Endometrium (tissue), 2 donors: ENCODE results near the gene MRGPRD.
"Not testable (repeated sequence)": the region's sequence is repeated elsewhere in the genome, so short reads cannot be mapped to it uniquely, and the experiment has no call there.

Experiments used
- FAIRE-seq: peaks from 2 replicates; lab custom pipeline; 2012; peaks lifted over from hg19 to GRCh38; lab: Jason Lieb, UNC
- donor health status: control.
- donor health status: control.

The MRGPRD gene

GRCh38 chr11:68993546-68993945 is 12.8 kb upstream of the MRGPRD start:
- FAIRE-seq = no peak

GRCh38 chr11:68992743-68993255 is 12.0 kb upstream of the MRGPRD start:
- FAIRE-seq = no peak

- no peak for FAIRE-seq
Measured at GRCh38 chr11:68990995-68991780, 10.4 kb upstream of the MRGPRD start.

- no peak for FAIRE-seq
Measured at GRCh38 chr11:68989936-68990606, 9.3 kb upstream of the MRGPRD start.

- no peak for FAIRE-seq
Measured at GRCh38 chr11:68988491-68988890, 7.7 kb upstream of the MRGPRD start.

- no peak for FAIRE-seq
Measured at GRCh38 chr11:68987211-68987610, 6.4 kb upstream of the MRGPRD start.

GRCh38 chr11:68983801-68984200 is 3.0 kb upstream of the MRGPRD start:
- no peak for FAIRE-seq

- no peak for FAIRE-seq
Measured at GRCh38 chr11:68982134-68982533, 1.3 kb upstream of the MRGPRD start.

GRCh38 chr11:68979931-68980775 is 633 bp downstream of the MRGPRD start:
- no peak for FAIRE-seq

- no peak for FAIRE-seq
Measured at GRCh38 chr11:68978931-68979594, 1.7 kb downstream of the MRGPRD start.

GRCh38 chr11:68978626-68978930 is 2.2 kb downstream of the MRGPRD start:
- no peak for FAIRE-seq

GRCh38 chr11:68977781-68978625 is 2.8 kb downstream of the MRGPRD start:
- FAIRE-seq = no peak

- no peak for FAIRE-seq
Measured at GRCh38 chr11:68976563-68976962, 4.2 kb downstream of the MRGPRD start.

- no peak for FAIRE-seq
Measured at GRCh38 chr11:68976095-68976494, 4.7 kb downstream of the MRGPRD start.

- no peak for FAIRE-seq
Measured at GRCh38 chr11:68974421-68975194, 6.2 kb downstream of the MRGPRD start.

GRCh38 chr11:68973706-68974105 is 7.1 kb downstream of the MRGPRD start:
- FAIRE-seq = not testable (repeated sequence)

- no peak for FAIRE-seq
Measured at GRCh38 chr11:68973219-68973618, 7.6 kb downstream of the MRGPRD start.

GRCh38 chr11:68970921-68971636 is 9.7 kb downstream of the MRGPRD start:
- no peak for FAIRE-seq

GRCh38 chr11:68969386-68969785 is 11.4 kb downstream of the MRGPRD start:
- FAIRE-seq = no peak
